Stimulated activated CD8-positive, alpha-beta memory T cell treated with anti-CD3 and anti-CD28 coated beads, Interleukin-12 subunit alpha, Interleukin-12 subunit beta, amount 100 ng/mL, for 24 hours (primary cell): ENCODE measurements around the gene STARD5.
"Not testable (repeated sequence)": the region's sequence is repeated elsewhere in the genome, so short reads cannot be mapped to it uniquely, and the experiment has no call there.

Source experiments
- DNase-seq: peaks from one replicate; pipeline ENCODE4 v3.0.0-alpha.2; 2020; ENCODE audit errors: extremely low read depth

STARD5 gene

GRCh38 chr15:81337713-81338157 lies 13.8 kb upstream of the STARD5 start:
- no peak for DNase-seq

GRCh38 chr15:81337241-81337640 lies 13.3 kb upstream of the STARD5 start:
- no peak for DNase-seq

- DNase-seq, result no peak
Measured at GRCh38 chr15:81336568-81336967, 12.6 kb upstream of the STARD5 start.

GRCh38 chr15:81335631-81336030 lies 11.7 kb upstream of the STARD5 start:
- DNase-seq, result no peak

GRCh38 chr15:81334768-81335435 lies 11.0 kb upstream of the STARD5 start:
- DNase-seq, result no peak

- DNase-seq, result no peak
Measured at GRCh38 chr15:81333363-81333762, 9.4 kb upstream of the STARD5 start.

- DNase-seq, result no peak
Measured at GRCh38 chr15:81332326-81332725, 8.4 kb upstream of the STARD5 start.

GRCh38 chr15:81331600-81331999 lies 7.7 kb upstream of the STARD5 start:
- no peak for DNase-seq

GRCh38 chr15:81331141-81331540 lies 7.2 kb upstream of the STARD5 start:
- not testable (repeated sequence) for DNase-seq

GRCh38 chr15:81330366-81331090 lies 6.6 kb upstream of the STARD5 start:
- no peak for DNase-seq

- no peak for DNase-seq
Measured at GRCh38 chr15:81329446-81329845, 5.5 kb upstream of the STARD5 start.

- DNase-seq, result no peak
Measured at GRCh38 chr15:81327516-81327915, 3.6 kb upstream of the STARD5 start.

- DNase-seq, result no peak
Measured at GRCh38 chr15:81326466-81327212, 2.7 kb upstream of the STARD5 start.

- no peak for DNase-seq
Measured at GRCh38 chr15:81323559-81323943, 390 bp downstream of the STARD5 start.

GRCh38 chr15:81322676-81323253 lies 1.2 kb downstream of the STARD5 start:
- DNase-seq, result no peak

- no peak for DNase-seq
Measured at GRCh38 chr15:81321667-81322066, 2.3 kb downstream of the STARD5 start.

- no peak for DNase-seq
Measured at GRCh38 chr15:81317642-81318017, 6.3 kb downstream of the STARD5 start.

- no peak for DNase-seq
Measured at GRCh38 chr15:81316267-81316666, 7.7 kb downstream of the STARD5 start.

- no peak for DNase-seq
Measured at GRCh38 chr15:81315452-81316175, 8.3 kb downstream of the STARD5 start.

- DNase-seq, result no peak
Measured at GRCh38 chr15:81314378-81314777, 9.6 kb downstream of the STARD5 start.

GRCh38 chr15:81313686-81314085 lies 10.3 kb downstream of the STARD5 start:
- DNase-seq, result no peak
